Panc1 (cell line): Measurements from ENCODE around the gene ASB7. TPM values are rescaled to one million over a fixed set of nuclear protein-coding genes. Genes with fewer than 3 reads are reported as not detected.

Experiments used
- ATAC-seq: fragments of 200-7000 bp; cut with Tn5 transposase; 2 replicates; pipeline ENCODE4 v1.9.1; 2020; ENCODE audit warnings: mild to moderate bottlenecking, moderate library complexity
- BruUV-seq: library from RNA; stranded (reverse); fragments of 400-500 nt; replicated peaks from 2 replicates; lab custom pipeline; 2021; lab: Mats Ljungman, UMichigan
- CTCF ChIA-PET: fragments of 300-600 bp; sonication (Branson Sonifier 250); formaldehyde crosslinking; loops from one replicate; lab custom pipeline; 2022; ENCODE audit warnings: antibody characterized with exemption; lab: Charles Lee
- POLR2A ChIA-PET: fragments of 300-600 bp; sonication (Branson Sonifier 250); formaldehyde crosslinking; loops from one replicate; lab custom pipeline; 2022; ENCODE audit warnings: antibody characterized with exemption; lab: Charles Lee
- DNase-seq: peaks from one replicate; pipeline ENCODE4 v3.0.0-alpha.2; 2010; ENCODE audit warnings: low read depth, low spot score
- H3K27ac ChIP-seq: 2 replicates; pipeline ENCODE4 v1.5.1; 2011; ENCODE audit warnings: mild to moderate bottlenecking, low read length, inconsistent platforms
- H3K27me3 ChIP-seq: fragments of 200-500 bp; sonication (Bioruptor generic); 2 replicates; pipeline ENCODE4 v1.6.0; 2014; ENCODE audit warnings: low read length, inconsistent platforms; ENCODE audit not compliant: control insufficient read depth, insufficient read depth
- H3K36me3 ChIP-seq: fragments of 200-500 bp; sonication (Bioruptor generic); 2 replicates; pipeline ENCODE4 v1.5.1; 2014; ENCODE audit warnings: inconsistent platforms, mild to moderate bottlenecking, low read length, moderate library complexity; ENCODE audit not compliant: control insufficient read depth, insufficient read depth
- H3K4me1 ChIP-seq: 2 replicates; pipeline ENCODE4 v1.5.1; 2011; ENCODE audit warnings: inconsistent platforms, mild to moderate bottlenecking, low read length, moderate library complexity; ENCODE audit not compliant: control insufficient read depth, insufficient read depth
- H3K4me3 ChIP-seq, 2 experiments: 2 replicates each; pipeline ENCODE4 v1.5.1; 2011 to 2012; ENCODE audit warnings: low read depth in 2 of 2, low read length in 2 of 2, mild to moderate bottlenecking in 2 of 2, inconsistent platforms in 1 of 2, moderate library complexity in 1 of 2
- H3K9me3 ChIP-seq: fragments of 200-500 bp; sonication (Bioruptor generic); 2 replicates; pipeline ENCODE4 v1.5.1; 2014; ENCODE audit warnings: low read depth, mild to moderate bottlenecking, inconsistent platforms, low read length, moderate library complexity; ENCODE audit not compliant: control insufficient read depth, insufficient read depth
- CTCF ChIP-seq: fragments of 450-650 bp; IDR thresholded peaks from 2 replicates; pipeline ENCODE4 v1.5.1; 2017; ENCODE audit warnings: mild to moderate bottlenecking
- POLR2AphosphoS5 ChIP-seq: IDR thresholded peaks from 2 replicates; pipeline ENCODE4 v1.6.1; 2012; ENCODE audit warnings: mild to moderate bottlenecking, low read depth, low read length, moderate library complexity
- REST ChIP-seq, 2 experiments: IDR thresholded peaks; 2 replicates each; pipeline ENCODE4 v1.6.1; 2011 to 2012; ENCODE audit warnings: low read depth in 2 of 2, control low read depth in 1 of 2, low read length in 1 of 2, mild to moderate bottlenecking in 1 of 2, moderate library complexity in 1 of 2; ENCODE audit not compliant: insufficient read depth in 1 of 2
- SIN3A ChIP-seq: IDR thresholded peaks from 2 replicates; pipeline ENCODE4 v1.6.1; 2012; ENCODE audit warnings: low read depth, mild to moderate bottlenecking, low read length, moderate library complexity, borderline replicate concordance; ENCODE audit not compliant: insufficient read depth
- TCF7L2 ChIP-seq: IDR thresholded peaks from 2 replicates; pipeline ENCODE4 v1.6.1; 2011; ENCODE audit warnings: mild to moderate bottlenecking, low read depth, low read length, inconsistent platforms
- in situ Hi-C: cut with HindIII; loops from 2 replicates; pipeline ENCODE4 v1.10.0; 2016; ENCODE audit warnings: low sequenced_read_pairs, low pct_unique_long_range_greater_than_20kb
- intact Hi-C: fragments of 100-400 bp; cut with micrococcal nuclease; formaldehyde crosslinking; loops from one replicate; pipeline ENCODE4 v1.10.0; 2022; ENCODE audit not compliant: unreplicated experiment
- total RNA-seq: library from RNA; stranded (reverse); gene quantifications from one replicate; pipeline ENCODE4 v1.2.1, GENCODE V29; 2021; ENCODE audit not compliant: unreplicated experiment

Gene ASB7
- total RNA-seq, 1 experiment from 2014 or later, result 18.1 TPM

GRCh38 chr15:100652116-100652515 is 49.7 kb downstream of the ASB7 start:
- in situ Hi-C loops (no loop called here), intact Hi-C loops (no loop called here)
- no peak overlapping the region for H3K4me3 ChIP-seq
- H3K36me3 ChIP-seq, result no peaks in the 10 kb centered on the region
- H3K27me3 ChIP-seq, result no peaks in the 10 kb centered on the region
- H3K4me1 ChIP-seq, result no peaks in the 10 kb centered on the region
- TF ChIP-seq SIN3A (no peak), TCF7L2 (no peak), CTCF (no peak), REST (IDR thresholded peaks at IDR 0.05; ENCODE audit: insufficient read depth in 1 of 2, low read depth in 2 of 2, low read length in 1 of 2) (no peak), POLR2AphosphoS5 (no peak)
- ChIA-PET CTCF (no interaction called here), POLR2A (no interaction called here)
- DNase-seq (no peak), ATAC-seq (no peak)
- no TSS peak for BruUV-seq
- H3K9me3 ChIP-seq, result no peaks in the 10 kb centered on the region
- no peak overlapping the region for H3K27ac ChIP-seq

DNA sequence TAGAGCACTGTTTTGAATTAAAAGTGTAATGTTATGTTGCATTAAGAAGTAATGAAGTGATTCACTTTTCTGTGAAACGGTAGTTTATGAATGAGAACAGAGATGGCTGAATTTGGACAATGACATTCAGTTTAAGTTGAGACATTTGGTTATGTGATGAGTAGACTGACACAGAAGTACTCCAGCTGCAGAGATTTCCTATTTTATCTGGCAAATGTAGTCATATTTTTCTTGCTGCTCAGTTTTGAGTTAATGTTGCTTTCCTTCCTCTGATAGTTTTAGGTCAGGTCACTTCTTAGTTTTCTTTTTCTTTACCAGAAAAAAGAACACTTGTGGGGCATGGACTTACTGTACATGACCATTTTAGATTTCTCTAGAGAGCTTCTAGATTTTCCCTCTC is 51.2 kb downstream of the ASB7 start:
- ChIA-PET CTCF (interaction anchor here (1.6 kb wide), 1 partner anchor 18 kb away, joined by 3 read pairs; no protein-coding TSS in a partner anchor), POLR2A (no interaction called here)
- DNase-seq (no peak), ATAC-seq (no peak)
- TF ChIP-seq CTCF (no peak), POLR2AphosphoS5 (no peak), SIN3A (no peak), REST (IDR thresholded peaks at IDR 0.05; ENCODE audit: insufficient read depth in 1 of 2, low read depth in 2 of 2, low read length in 1 of 2) (no peak), TCF7L2 (no peak)
- Histone ChIP-seq H3K4me3 (no peak overlapping the region), H3K36me3 (no peaks in the 10 kb centered on the region), H3K27ac (no peak overlapping the region), H3K27me3 (no peaks in the 10 kb centered on the region), H3K9me3 (no peaks in the 10 kb centered on the region), H3K4me1 (no peaks in the 10 kb centered on the region)
- in situ Hi-C loops (no loop called here), intact Hi-C loops (no loop called here)
- no TSS peak for BruUV-seq
